Measurements from ENCODE around the gene MRTO4. TPM values are rescaled to one million over a fixed set of nuclear protein-coding genes. Genes with fewer than 3 reads are reported as not detected.
"Not testable (repeated sequence)": the region's sequence is repeated elsewhere in the genome, so short reads cannot be mapped to it uniquely, and the experiment has no call there.

MRTO4 gene
- total and polyA plus RNA-seq, 10 donors: 12.1 to 44.1 (median 25.4) TPM

DNA sequence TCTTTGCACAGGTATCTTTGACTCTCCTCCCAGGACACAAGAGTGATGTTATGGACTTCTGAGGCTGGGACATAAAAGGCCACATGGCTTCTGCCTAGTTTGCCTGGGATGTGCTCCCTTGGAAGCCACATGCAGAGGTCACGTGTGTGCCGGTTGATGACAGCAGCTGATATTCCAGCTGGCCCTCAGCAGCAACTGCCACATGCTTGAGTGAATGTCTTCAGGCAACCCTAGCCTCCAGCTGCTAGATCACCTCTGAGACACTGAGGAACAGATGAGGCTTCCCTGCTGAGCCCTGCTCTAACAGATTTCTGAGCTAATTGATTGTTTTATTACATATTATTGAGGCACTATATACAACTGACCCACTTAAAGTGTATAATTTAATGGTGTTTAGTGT, 48.6 kb downstream of the MRTO4 start:
- Histone ChIP-seq H3K9me3 (peaks cover 0 to 13% (median 6%) of the 10 kb centered on the region in 8 donors), H3K4me3 (no peak overlapping the region), H3K27me3 (replicated peaks in 1 of 7) (no peaks in the 10 kb centered on the region), H3K36me3 (peaks cover 0 to 37% (median 27%) of the 10 kb centered on the region in 6 donors), H3K27ac (no peak overlapping the region), H3K4me1 (no peaks in the 10 kb centered on the region)
- no peak for DNase-seq
- TF ChIP-seq, protein P1, sequence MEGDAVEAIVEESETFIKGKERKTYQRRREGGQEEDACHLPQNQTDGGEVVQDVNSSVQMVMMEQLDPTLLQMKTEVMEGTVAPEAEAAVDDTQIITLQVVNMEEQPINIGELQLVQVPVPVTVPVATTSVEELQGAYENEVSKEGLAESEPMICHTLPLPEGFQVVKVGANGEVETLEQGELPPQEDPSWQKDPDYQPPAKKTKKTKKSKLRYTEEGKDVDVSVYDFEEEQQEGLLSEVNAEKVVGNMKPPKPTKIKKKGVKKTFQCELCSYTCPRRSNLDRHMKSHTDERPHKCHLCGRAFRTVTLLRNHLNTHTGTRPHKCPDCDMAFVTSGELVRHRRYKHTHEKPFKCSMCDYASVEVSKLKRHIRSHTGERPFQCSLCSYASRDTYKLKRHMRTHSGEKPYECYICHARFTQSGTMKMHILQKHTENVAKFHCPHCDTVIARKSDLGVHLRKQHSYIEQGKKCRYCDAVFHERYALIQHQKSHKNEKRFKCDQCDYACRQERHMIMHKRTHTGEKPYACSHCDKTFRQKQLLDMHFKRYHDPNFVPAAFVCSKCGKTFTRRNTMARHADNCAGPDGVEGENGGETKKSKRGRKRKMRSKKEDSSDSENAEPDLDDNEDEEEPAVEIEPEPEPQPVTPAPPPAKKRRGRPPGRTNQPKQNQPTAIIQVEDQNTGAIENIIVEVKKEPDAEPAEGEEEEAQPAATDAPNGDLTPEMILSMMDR (IDR thresholded peaks at IDR 0.05 in 8 of 11, conservative IDR thresholded peaks at IDR 0.05 in 3 of 11): no peak
- no peak for TF ChIP-seq POLR2A (IDR thresholded peaks at IDR 0.05)
- no peak for TF ChIP-seq POLR2AphosphoS5 (IDR thresholded peaks at IDR 0.05)
- intact Hi-C loops (cut with DNase I; ENCODE audit: low total_unique reads): no loop called here
- WGBS, 5 donors: 86 to 100% (median 94%) methylated on average over 2 of the region's 2 CpGs

DNA sequence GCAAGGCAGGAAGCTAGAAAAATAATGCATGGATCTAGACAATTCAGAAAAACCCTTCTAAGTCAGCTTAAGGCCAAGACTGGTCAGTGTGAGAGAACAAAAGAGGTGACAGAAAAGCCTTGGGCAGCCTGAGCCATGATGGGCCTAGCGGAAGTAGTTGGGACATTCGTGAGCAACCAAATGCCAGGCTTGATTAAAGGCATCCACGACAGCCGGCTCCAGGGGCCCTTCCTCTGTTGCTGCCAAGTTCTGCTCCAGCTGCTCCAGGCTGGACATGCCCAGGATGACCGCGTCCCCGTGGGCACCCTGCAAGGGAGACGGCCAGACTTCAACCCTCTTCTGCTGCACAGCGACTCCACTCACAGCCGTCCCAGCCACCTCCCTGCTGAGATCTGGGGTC, 52.5 kb downstream of the MRTO4 start:
- 87 to 96% (median 94%) methylated on average over 10 of the region's 10 CpGs for WGBS, 5 donors
- intact Hi-C loops (cut with DNase I; ENCODE audit: low total_unique reads): not testable (repeated sequence)

DNA sequence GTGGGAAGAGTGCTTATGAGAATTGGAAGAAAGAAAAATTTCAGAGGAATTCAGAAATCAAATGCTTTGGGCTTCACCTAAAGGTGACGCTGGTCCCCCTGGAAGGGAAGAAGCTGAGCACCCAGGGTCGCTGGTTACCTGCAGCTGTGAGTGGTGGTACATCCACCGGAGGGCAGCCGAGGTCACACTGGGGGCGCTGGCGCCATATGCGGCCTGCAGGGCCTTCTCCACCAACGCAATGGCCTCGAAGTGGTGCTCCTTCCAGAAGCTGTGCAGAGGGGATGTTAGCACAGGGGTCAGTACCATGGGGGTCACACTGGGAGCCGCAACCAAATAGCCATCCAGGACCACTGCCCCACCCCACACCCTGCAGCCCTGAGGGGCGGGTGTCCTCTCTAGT, 54.3 kb downstream of the MRTO4 start:
- Histone ChIP-seq H3K4me1 (peaks cover 2 to 15% (median 4%) of the 10 kb centered on the region in 6 donors), H3K9me3 (no peaks in the 10 kb centered on the region), H3K36me3 (peaks cover 0 to 69% (median 59%) of the 10 kb centered on the region in 6 donors), H3K27ac (no peak overlapping the region), H3K4me3 (no peak overlapping the region), H3K27me3 (replicated peaks in 1 of 7) (no peaks in the 10 kb centered on the region)
- TF ChIP-seq POLR2AphosphoS5 (IDR thresholded peaks at IDR 0.05): no peak
- TF ChIP-seq, protein P1 (IDR thresholded peaks at IDR 0.05 in 8 of 11, conservative IDR thresholded peaks at IDR 0.05 in 3 of 11): no peak
- TF ChIP-seq POLR2A (IDR thresholded peaks at IDR 0.05): no peak
- intact Hi-C loops (cut with DNase I; ENCODE audit: low total_unique reads): no loop called here
- DNase-seq: no peak
- 86 to 98% (median 94%) methylated on average over 10 to 11 of the region's 11 CpGs for whole genome bisulfite sequencing, 5 donors

More for the DNA sequence above, 52.5 kb downstream of the MRTO4 start:
- H3K27ac ChIP-seq; DNase-seq; H3K4me3 ChIP-seq; H3K4me1 ChIP-seq; H3K9me3 ChIP-seq; H3K27me3 ChIP-seq (replicated peaks in 1 of 7): not testable (repeated sequence)
- H3K36me3 ChIP-seq: peaks cover 0 to 69% (median 59%) of the 10 kb centered on the region in 6 donors

DNA sequence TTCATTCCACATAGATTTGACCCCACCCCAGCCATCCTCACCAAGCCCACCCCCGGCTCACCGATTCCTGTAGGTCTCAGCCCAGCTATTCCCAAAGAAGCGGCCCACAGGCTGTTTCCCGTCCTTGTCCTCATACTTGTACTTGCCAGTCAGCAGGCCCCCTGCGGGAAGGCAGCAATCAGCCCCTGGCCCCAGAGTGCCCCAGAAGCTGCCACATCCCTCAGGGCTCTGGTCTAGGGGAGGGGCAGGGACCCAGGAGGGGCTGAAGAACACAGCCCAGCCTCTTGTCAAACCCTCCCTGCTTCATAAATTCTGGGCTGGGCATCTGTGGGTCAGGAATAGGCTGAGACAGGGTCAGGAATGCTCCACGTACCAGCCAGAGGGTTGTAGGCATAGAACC, 55.3 kb downstream of the MRTO4 start:
- Histone ChIP-seq H3K4me3 (no peak overlapping the region), H3K9me3 (no peaks in the 10 kb centered on the region), H3K27ac (no peak overlapping the region), H3K36me3 (peaks cover 0 to 67% (median 59%) of the 10 kb centered on the region in 6 donors), H3K4me1 (peaks cover 6 to 22% (median 12%) of the 10 kb centered on the region in 6 donors), H3K27me3 (replicated peaks in 1 of 7) (no peaks in the 10 kb centered on the region)
- 95 to 99% (median 96%) methylated on average over 6 of the region's 6 CpGs for WGBS, 5 donors
- DNase-seq: no peak
- intact Hi-C loops (cut with DNase I; ENCODE audit: low total_unique reads): no loop called here
- TF ChIP-seq POLR2AphosphoS5 (IDR thresholded peaks at IDR 0.05) (no peak), POLR2A (IDR thresholded peaks at IDR 0.05) (no peak)
- TF ChIP-seq, protein P1 (IDR thresholded peaks at IDR 0.05 in 8 of 11, conservative IDR thresholded peaks at IDR 0.05 in 3 of 11): no peak

Data from spleen (tissue), 11 donors.